Stimulated activated CD4-positive, alpha-beta T cell treated with anti-CD3 and anti-CD28 coated beads, Interleukin-4, amount 100 ng/mL, for 48 hours (primary cell): ENCODE results near the gene TMEM59.
A peak's percentile ranks its signal among the peaks of the same experiment; 100 is the strongest.
"Not testable (repeated sequence)": the region's sequence is repeated elsewhere in the genome, so short reads cannot be mapped to it uniquely, and the experiment has no call there.

Source experiments
- DNase-seq, 2 donors: peaks; one replicate each; pipeline ENCODE4 v3.0.0-alpha.2; 2020; ENCODE audit warnings: low read depth in 2 of 2

Gene TMEM59, protein sequence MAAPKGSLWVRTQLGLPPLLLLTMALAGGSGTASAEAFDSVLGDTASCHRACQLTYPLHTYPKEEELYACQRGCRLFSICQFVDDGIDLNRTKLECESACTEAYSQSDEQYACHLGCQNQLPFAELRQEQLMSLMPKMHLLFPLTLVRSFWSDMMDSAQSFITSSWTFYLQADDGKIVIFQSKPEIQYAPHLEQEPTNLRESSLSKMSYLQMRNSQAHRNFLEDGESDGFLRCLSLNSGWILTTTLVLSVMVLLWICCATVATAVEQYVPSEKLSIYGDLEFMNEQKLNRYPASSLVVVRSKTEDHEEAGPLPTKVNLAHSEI

DNA sequence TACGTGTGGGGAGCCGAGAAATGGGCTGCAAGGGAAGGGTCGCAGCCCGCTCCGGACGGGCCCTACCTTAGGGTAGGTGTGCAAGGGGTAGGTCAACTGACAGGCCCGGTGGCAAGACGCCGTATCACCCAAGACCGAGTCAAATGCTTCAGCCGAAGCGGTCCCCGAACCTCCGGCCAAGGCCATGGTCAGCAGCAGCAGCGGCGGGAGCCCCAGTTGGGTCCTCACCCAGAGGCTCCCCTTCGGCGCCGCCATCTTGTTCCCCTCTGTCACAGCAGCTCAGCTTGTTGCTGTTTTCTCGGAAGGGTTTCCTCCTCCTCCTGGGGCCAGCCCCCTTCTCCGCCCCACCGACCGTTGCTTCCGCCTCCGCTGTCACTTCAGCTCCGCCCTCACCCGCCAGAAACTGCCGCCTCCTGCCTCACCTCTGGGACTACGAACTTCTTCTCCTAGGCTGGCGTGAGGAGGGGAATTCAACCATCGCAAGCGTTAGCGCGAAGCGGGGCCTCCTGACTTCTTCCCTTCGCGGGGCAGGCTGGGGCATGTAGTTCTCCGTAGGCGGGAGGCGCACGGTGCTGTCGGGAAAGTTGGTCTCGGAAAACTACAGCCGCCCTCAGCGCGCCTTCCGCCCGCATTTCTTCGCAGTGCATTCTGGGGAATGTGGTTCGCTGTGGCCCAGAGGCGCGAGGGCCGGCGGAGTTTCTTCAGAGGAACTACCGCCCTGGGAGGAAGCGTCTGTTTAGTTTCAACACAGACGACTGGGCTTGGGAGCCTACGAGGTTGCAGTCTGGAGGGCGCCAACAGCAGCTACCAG is at the start of gene TMEM59, which contains the start of gene TCEANC2:
TSS of gene TMEM59 (minus strand) at position 271 of the 811 bp plus-strand sequence. CDS start at position 255, 16 bp downstream.
TSS of gene TCEANC2 (plus strand) at position 675 of the 811 bp plus-strand sequence. CDS start 815 bp downstream, outside the sequence.
- peak; percentile 93 to 96 for DNase-seq

DNA sequence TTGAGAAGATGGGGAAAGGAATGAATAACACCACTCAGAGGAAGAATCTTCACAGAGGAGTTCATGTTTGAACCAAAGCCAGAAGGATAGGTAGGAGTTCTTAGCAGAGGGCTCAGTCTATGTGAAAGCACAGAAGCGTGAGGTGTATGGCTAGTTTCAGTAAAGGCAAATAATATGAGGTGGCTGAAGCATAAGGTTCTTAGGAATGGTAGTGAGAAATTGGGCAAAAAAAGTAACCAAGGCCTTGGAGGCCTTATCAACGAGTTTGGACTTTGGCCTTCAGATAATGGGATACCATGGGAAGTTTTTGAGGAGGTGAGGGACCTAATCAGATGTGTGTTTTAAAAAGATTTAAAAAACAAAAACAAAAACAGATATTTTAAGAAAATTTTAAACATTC is 47.5 kb upstream of the TMEM59 start:
- DNase-seq = no peak

DNA sequence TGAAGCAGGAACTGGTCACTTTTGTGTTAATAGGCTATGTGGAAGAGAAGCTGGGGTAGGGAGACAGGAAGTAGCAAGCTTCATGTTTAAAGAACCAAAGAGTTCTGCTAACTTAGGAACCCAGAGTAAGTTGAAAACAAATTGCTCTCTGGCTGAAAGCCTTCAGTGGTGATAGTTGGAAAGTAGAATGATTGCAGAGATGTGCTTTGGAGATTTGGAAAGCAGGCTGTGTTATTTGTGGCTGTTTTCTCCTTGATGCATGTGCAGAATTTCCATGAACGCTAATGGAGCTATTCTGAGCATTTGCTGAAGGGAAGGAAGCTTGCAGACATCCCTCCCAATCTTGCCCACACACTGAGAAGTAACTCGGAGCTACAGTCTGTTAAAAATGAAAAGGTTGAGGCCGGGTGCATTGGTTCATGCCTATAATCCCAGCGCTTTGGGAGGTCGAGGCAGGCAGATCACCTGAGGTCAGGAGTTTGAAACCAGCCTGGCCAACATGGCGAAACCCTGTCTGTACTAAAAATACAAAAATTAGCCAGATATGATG is 46.1 kb upstream of the TMEM59 start:
- no peak for DNase-seq

DNA sequence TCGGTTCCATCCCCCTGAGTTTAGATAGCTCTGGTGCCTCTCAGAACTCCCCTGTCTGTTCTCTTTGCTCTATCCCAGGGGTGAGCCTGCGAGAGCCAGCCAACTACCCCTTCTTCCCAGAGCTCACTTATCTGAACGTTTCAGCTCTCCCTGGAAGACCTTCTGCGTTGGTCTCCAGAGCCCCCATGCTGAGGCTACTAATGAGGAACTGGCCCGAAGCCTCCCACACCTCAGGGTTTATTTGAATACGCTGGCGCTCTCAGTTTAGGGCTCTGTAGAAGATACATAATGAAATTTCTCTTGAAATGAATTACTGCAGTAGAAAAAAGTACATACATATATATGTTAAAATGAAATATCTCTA is 43.9 kb upstream of the TMEM59 start:
- DNase-seq = no peak

DNA sequence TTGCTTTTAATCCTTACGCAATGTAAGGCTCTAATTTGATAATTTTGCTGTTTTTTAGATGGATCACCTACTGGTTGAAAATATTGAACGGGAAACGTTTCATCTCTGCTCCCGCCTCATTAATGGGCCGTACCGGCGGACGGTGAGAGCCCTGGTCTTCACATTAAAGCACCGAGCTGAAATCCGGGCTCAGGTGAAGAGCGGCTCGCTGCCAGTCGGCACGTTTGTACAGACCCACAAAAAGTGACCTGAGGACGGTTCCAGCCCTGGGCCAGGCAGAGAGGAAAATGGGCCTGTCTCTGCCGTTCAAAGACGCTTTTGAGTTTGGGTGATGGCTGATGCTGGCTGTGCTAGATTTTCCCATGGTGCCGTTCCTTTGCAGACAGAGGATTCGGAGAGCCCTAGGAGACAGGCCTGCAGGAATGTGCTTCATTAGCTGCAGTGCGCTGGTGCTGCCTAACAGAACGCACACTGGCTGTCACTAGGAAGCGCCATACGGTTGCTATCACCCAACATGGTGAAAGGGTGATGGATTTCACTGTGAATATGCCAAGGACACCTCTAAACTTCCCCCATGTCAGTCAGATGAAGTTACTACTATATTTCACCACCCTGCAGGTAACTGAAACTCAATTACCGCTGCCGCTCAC is 43.3 kb upstream of the TMEM59 start:
- no peak for DNase-seq

DNA sequence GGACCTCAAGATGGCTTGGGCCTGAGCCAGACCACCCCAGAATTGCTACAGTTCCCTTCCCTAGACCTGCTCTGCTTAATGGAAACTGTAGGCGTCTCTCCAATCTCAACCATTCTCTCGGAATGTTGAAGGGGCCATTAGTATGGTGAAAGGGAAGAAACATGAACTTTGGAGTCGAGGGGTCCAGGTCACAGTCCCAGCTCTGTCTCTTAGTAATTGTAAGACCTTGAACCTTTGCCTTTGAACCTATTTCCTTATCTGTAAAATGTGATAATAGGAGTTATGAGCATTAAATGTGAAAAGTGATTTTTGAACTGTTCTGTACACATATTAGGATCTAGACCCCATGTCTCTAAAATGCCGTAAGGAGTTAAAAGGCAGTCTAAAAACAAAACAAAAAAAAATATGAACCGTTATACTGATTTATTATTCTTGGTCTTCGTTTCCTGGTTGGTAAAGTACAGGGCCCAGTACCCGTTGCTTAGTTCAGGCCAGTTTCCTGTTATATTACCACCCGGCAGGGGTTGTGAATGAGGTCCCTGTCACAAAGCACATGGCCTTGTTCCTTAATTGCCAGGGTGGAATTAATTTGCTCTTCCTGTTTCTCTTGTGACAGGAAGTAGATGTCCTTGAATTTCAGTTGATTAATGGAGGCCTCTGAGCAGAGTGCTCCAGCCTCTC is 42.7 kb upstream of the TMEM59 start:
- no peak for DNase-seq

DNA sequence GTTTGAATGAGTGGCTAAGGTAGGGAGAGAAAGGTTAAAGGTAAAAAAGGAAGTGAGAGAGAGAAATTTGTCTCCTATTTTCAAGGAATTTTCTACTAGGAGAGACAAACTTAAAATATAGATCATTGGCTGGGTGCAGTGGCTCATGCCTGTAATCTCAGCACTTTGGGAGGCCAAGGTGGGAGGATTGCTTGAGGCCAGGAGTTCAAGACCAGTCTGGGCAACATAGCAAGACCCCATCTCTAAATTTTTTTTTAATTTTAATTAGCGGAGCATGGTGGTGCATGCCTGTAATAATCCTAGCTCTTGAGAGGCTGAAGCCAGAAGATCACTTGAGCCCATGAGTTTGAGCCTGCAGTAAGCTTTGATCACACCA is 41.7 kb upstream of the TMEM59 start:
- DNase-seq = not testable (repeated sequence)

DNA sequence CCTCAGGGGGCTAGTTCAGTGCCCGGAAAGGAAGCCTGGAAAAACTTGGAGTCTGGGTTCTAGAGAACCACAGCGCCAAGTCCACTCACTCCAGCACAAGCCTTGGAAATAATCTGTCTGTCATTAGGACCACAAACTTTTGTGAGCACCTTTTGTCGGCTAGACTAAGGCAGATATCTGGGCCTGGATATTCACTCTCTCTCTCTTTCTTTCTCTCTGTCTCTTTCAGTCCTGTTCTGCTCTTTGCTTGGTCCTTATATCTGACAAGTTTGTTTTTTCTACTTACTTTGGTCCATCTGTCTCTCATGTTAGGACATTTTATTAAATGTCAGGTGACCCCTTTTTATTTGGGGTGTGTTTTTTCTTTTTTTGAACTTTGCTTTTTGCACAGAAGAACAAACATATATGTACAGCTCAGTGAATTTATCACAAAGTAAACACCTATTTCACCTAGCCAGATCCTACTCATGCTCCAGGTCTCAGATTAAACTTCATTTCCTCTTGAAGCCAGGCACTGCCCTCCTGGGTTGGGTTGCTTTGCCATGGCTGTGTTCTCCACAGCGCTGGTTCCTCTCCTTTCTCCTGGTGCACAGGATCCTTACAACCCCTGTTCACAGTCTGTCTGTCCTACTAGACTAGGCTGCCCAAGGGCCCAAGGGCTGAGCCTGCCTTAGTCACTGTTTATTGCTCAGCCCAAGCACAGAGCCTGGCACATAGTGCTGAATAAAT is 41.2 kb upstream of the TMEM59 start:
- DNase-seq = no peak

DNA sequence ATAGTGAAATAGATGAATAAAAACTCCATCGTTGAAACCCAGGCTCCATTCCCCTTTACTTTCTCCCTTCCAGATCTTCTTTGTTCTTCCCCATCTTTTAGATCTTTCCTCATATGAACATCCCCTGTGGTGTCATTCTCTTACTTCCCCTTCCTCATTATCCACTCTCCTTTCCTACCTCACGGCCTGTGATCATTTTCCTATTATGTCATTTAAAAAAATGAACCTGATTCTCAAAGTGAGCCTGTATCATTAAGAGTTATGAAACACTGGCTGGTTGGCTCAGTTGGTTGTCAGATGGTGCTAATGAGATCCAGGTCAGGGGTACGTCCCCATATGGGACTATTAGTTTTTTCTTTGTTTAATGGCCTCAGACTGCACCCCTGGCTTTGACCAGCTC is 38.7 kb upstream of the TMEM59 start:
- no peak for DNase-seq

DNA sequence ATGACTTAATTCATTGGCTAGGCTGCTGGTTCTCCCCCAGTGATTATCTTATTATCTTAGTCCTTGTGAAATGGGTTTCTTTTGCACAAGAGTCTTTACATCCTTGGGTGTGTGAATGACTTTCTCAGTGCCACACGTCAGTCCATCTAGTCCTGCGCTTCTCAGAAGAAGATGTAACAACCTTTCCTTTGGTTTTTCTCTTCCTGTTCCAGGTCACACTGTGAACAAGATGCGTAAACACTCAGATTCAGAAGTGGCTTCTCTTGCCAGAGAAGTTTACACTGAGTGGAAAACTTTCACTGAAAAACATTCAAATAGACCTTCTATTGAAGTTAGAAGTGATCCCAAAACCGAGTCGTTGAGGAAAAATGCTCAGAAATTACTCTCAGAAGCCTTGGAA is 35.4 kb upstream of the TMEM59 start:
- DNase-seq = no peak

DNA sequence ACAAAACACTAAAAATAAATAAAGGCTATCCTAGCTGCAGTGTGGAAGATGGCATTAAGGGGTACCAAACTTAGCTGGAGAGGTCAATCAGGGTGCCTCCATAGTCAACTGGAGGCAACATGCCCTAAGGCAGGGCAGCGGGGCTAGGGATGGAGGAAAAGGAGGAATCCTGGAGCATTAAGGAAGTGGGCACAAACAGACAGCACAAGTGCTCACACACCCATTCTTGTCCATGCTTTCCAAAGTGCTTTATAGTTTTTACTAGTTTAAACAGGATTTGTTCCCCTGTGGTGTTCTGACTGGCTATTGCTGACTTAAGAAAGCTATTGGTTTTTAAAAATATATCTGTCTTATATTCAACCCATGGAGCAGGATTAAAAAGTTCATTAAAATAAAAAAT is 33.8 kb upstream of the TMEM59 start:
- DNase-seq = no peak

DNA sequence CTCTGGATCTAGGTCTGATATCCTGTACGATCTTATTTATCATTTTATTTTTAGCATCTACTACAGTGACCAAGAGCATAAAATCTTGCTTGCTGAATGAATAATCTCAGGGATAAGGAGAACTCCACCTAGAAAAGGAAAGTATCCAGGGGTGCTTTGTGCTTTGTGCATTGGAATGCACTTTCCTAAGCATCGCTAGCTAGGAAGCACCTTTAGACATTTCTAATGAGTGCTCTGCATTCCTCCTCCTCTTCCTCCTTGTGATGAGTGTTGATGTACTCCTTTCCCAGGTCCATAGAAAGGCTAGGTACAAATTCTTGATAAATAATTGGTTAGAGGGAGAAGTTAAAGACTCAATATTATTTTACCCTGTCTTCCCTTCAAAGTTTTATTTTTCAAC is 31.8 kb upstream of the TMEM59 start:
- no peak for DNase-seq

DNA sequence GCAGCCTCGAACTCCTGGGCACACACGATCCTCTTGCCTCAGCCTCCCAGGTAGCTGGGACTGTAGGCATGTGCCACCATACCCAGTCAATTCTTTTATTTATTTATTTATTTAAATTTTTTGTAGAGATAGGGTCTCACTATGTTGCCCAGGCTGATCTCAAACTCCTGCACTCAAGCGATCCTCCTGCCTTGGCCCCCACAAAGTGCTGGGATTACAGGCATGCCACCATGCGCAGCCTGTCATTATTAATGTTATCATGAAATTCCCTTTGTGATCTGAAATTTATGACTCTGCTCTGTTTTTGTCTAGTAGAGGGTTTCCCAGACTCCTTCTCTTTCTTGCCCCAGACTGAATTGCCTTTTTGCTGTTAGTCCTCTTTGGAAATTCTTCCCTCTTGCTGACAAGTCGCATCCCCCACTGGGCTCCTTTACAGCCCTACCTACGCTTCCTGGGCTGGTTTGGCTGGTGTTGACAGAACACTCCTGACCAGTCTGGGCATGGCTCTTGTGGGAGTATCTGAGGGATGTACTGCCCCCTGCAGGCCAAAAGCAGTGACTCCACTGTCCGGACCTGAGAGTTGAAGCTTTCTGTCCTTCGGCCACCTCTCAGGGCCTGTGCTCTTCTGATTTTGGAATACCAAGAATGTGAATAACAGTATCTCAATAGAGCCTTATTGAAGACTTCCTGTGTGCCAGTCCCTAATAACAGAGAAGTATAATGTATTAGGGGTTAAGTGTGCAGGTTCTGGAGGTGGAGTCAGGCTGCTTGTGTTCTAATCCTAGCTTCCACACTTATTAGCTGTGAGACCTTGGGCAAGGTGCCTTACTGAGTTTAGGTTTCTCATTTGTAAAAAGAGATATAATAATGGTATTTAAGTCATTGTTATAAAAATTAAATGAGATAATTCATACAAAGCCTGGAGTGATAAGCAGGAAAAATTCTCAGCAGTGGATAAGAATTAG is 28.6 kb upstream of the TMEM59 start:
- DNase-seq = peak; percentile 50 to 58

DNA sequence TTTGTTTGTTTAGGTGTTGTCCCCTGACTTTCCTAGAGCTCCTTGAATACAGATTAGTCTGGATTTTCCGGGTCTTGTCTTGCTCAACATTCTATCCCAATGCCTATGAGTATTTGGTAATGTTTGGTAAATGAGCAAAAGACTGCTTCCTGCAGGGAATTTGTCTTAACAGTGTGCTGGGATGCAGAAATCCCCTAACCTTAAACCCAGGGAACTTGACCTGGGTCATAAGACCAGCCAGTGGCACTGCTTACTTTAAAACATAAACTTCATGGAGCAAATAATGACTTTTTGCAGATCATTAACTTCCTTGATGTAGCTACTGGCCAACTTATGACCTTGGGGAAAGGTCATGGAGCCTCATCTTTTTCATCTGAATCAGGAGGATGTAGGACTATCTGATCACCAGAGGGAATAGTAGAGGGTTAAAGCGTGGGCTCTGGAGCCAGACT is 27.6 kb upstream of the TMEM59 start:
- DNase-seq = no peak

DNA sequence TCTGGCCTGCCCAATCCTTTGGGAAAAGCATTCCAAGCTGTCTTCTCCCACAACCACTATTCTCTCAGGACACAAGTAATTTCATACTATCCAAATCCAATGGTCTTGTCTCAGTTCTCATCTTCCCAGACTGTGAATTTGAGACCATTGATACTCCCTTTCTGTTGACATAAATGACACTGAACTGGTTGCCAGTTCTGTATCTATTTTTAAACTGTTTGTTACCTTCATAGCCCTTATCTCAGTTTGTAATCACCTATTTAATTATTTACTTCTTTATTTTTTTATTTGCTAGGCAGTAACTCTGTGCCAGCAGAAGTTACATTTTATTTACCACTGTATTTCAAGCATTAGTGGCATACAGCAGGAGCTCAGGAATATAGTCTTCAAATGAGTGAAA is 24.4 kb upstream of the TMEM59 start:
- DNase-seq = no peak

DNA sequence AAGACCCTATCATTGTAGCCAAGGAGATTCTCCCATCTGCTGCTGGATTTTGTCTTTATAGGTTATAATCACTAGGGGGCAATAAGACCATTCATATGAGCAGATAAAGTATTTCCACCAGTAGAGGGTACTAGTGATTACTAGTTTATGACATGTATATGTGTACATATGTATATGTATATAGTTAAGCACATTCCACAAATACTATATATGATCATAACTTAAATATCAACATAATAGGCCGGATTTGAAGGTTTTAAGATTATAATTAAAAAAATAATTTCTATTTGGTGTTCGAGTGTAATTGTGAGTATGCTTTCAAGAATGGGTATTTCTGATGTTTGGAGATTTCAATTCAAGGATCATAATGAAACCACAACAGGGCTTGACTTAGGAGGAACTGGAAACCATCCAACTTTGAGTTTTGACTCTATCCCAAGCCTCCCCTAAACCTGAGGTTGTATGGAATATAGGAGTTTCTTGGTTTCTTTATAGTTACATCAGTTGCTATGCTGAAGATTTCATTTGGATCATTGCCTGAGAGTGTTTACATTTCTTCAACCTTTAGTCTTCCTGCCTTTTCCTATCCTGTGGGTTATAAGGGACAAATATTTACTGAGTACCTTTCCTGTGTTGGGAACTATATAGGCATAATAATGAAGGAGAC is 17.3 kb upstream of the TMEM59 start:
- DNase-seq = no peak

DNA sequence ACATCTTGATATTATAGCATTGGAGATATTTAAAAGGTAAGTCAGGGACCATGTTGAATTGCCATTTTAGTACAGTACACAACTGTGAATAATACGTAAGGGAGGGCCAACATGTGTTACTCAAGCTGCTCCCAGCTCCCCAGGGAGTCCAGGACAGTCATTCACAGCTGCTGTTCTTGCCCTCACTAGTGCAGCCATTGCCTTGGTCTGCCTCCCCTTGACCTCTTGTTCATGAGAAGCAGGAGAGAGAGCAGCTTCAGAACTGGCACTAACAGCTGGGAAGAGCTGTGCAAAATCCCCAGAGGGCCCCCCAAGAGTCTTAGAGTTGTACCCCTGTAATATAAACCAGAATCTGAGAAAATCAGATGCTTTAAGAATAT is 16.8 kb upstream of the TMEM59 start:
- DNase-seq = no peak

DNA sequence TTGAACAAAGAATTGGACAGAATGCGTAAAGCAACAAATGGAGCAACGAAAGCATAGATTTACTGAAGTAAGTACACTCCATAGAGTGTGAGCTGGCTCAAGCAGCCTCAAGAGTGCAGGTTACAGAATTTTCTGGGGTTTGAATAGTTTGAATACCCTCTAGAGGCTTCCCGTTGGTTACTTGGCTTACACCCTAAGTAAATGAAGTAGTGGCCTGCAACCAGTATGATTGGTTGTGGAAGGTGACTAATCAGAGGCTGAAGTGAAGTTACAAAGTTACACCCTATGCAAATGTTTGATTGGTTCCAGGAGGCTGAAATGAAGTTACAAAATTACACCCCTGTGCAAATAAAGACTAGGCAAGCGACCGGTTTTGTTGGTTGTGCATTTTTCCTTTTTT is 11.3 kb upstream of the TMEM59 start:
- no peak for DNase-seq

DNA sequence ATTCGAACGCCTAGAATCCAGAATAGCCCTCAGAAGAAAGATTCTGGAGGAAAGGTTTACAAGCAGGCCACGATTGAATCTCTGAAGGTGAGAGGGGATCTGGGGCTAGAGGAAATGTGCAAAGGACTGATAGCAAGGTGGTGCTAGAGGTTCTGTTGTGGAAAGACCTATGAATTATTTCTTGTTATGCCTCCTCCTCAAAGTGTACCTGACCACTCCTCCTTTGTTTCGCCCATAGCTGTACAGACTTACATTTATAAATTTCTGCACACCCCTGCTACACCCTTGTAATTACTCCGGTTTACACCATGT is 1.4 kb upstream of the TMEM59 start:
- no peak for DNase-seq
